Activated T-cell treated with anti-CD3 and anti-CD28 coated beads, Interleukin-2, amount 50 U/mL, for 4 hours (primary cell): ENCODE data around the gene YWHAH. TPM values are rescaled to one million over a fixed set of nuclear protein-coding genes. Genes with fewer than 3 reads are reported as not detected.

ENCODE experiments used
- ATAC-seq, 2 donors: fragments of 200-7000 bp; cut with Tn5 transposase; one replicate each; pipeline ENCODE4 v1.10.0; 2021
- DNase-seq: peaks from one replicate; pipeline ENCODE4 v3.0.0-alpha.2; 2020
- H3K27me3 Mint-ChIP-seq: one replicate; pipeline ENCODE4 v1.8.0; 2021; ENCODE audit warnings: low read depth, mixed read lengths
- H3K36me3 Mint-ChIP-seq: one replicate; pipeline ENCODE4 v1.8.0; 2022; ENCODE audit warnings: mixed read lengths; ENCODE audit not compliant: insufficient read depth
- H3K4me1 Mint-ChIP-seq: one replicate; pipeline ENCODE4 v1.8.0; 2021; ENCODE audit warnings: low read depth, mixed read lengths
- H3K4me3 Mint-ChIP-seq: one replicate; pipeline ENCODE4 v1.8.0; 2021; ENCODE audit warnings: mild to moderate bottlenecking, moderate library complexity, mixed read lengths
- H3K9me3 Mint-ChIP-seq: one replicate; pipeline ENCODE4 v1.8.0; 2021; ENCODE audit warnings: mixed read lengths
- total RNA-seq, 3 donors: library from RNA; stranded (reverse); gene quantifications; one replicate each; pipeline ENCODE4 v1.2.1, GENCODE V29; 2021

Gene YWHAH
- total RNA-seq, 3 donors from 2014 or later: 63.0 to 88.6 (median 78.1) TPM

- peaks cover 5% of the 10 kb centered on the region for H3K36me3 Mint-ChIP-seq
- DNase-seq: no peak
- H3K27me3 Mint-ChIP-seq: no peaks in the 10 kb centered on the region
- H3K4me3 Mint-ChIP-seq: no peak overlapping the region
- no peak for ATAC-seq
- H3K9me3 Mint-ChIP-seq: no peaks in the 10 kb centered on the region
- peaks cover 2% of the 10 kb centered on the region for H3K4me1 Mint-ChIP-seq
Observed at GRCh38 chr22:31912407-31912743, 32.0 kb upstream of the YWHAH start.

- Mint-ChIP-seq H3K4me1 (peaks cover 6% of the 10 kb centered on the region), H3K27me3 (no peaks in the 10 kb centered on the region), H3K36me3 (no peaks in the 10 kb centered on the region), H3K9me3 (no peaks in the 10 kb centered on the region), H3K4me3 (no peak overlapping the region)
- no peak for ATAC-seq
- no peak for DNase-seq
Observed at GRCh38 chr22:31915586-31915985, 28.7 kb upstream of the YWHAH start.

GRCh38 chr22:31917227-31917921, 27.0 kb upstream of the YWHAH start:
- peak; percentile 34 to 49 for ATAC-seq
- Mint-ChIP-seq H3K27me3 (no peaks in the 10 kb centered on the region), H3K4me3 (peak overlapping the region; percentile 20), H3K9me3 (no peaks in the 10 kb centered on the region), H3K4me1 (peaks cover 6% of the 10 kb centered on the region), H3K36me3 (no peaks in the 10 kb centered on the region)
- no peak for DNase-seq

- H3K9me3 Mint-ChIP-seq: no peaks in the 10 kb centered on the region
- H3K4me3 Mint-ChIP-seq: no peak overlapping the region
- no peaks in the 10 kb centered on the region for H3K36me3 Mint-ChIP-seq
- peaks cover 6% of the 10 kb centered on the region for H3K4me1 Mint-ChIP-seq
- no peak for ATAC-seq
- no peak for DNase-seq
- H3K27me3 Mint-ChIP-seq: peaks cover 2% of the 10 kb centered on the region
Observed at GRCh38 chr22:31919730-31920129, 24.6 kb upstream of the YWHAH start.

GRCh38 chr22:31920306-31920705, 24.0 kb upstream of the YWHAH start:
- H3K9me3 Mint-ChIP-seq: no peaks in the 10 kb centered on the region
- no peak for ATAC-seq
- no peaks in the 10 kb centered on the region for H3K36me3 Mint-ChIP-seq
- DNase-seq: no peak
- no peak overlapping the region for H3K4me3 Mint-ChIP-seq
- H3K27me3 Mint-ChIP-seq: peaks cover 8% of the 10 kb centered on the region
- H3K4me1 Mint-ChIP-seq: peaks cover 6% of the 10 kb centered on the region

GRCh38 chr22:31921106-31921505, 23.2 kb upstream of the YWHAH start:
- no peak for ATAC-seq
- peaks cover 12% of the 10 kb centered on the region for H3K27me3 Mint-ChIP-seq
- H3K36me3 Mint-ChIP-seq: no peaks in the 10 kb centered on the region
- no peak overlapping the region for H3K4me3 Mint-ChIP-seq
- H3K4me1 Mint-ChIP-seq: peaks cover 6% of the 10 kb centered on the region
- DNase-seq: no peak
- no peaks in the 10 kb centered on the region for H3K9me3 Mint-ChIP-seq

GRCh38 chr22:31922534-31922933, 21.8 kb upstream of the YWHAH start:
- DNase-seq (no peak), ATAC-seq (no peak)
- Mint-ChIP-seq H3K4me3 (no peak overlapping the region), H3K27me3 (peaks cover 12% of the 10 kb centered on the region), H3K4me1 (peaks cover 2% of the 10 kb centered on the region), H3K9me3 (no peaks in the 10 kb centered on the region), H3K36me3 (no peaks in the 10 kb centered on the region)

GRCh38 chr22:31923136-31923535, 21.2 kb upstream of the YWHAH start:
- Mint-ChIP-seq H3K4me3 (no peak overlapping the region), H3K27me3 (peaks cover 12% of the 10 kb centered on the region), H3K9me3 (no peaks in the 10 kb centered on the region), H3K4me1 (no peaks in the 10 kb centered on the region), H3K36me3 (no peaks in the 10 kb centered on the region)
- ATAC-seq (no peak), DNase-seq (no peak)

- no peaks in the 10 kb centered on the region for H3K9me3 Mint-ChIP-seq
- no peak for DNase-seq
- no peak for ATAC-seq
- no peak overlapping the region for H3K4me3 Mint-ChIP-seq
- H3K27me3 Mint-ChIP-seq: peaks cover 12% of the 10 kb centered on the region
- H3K4me1 Mint-ChIP-seq: no peaks in the 10 kb centered on the region
- no peaks in the 10 kb centered on the region for H3K36me3 Mint-ChIP-seq
Observed at GRCh38 chr22:31923747-31924146, 20.6 kb upstream of the YWHAH start.

- no peaks in the 10 kb centered on the region for H3K9me3 Mint-ChIP-seq
- ATAC-seq: no peak
- H3K4me3 Mint-ChIP-seq: no peak overlapping the region
Observed at GRCh38 chr22:31925056-31925455, 19.3 kb upstream of the YWHAH start.

GRCh38 chr22:31926024-31926423, 18.3 kb upstream of the YWHAH start:
- Mint-ChIP-seq H3K4me1 (no peaks in the 10 kb centered on the region), H3K36me3 (no peaks in the 10 kb centered on the region), H3K27me3 (peaks cover 12% of the 10 kb centered on the region), H3K4me3 (no peak overlapping the region), H3K9me3 (no peaks in the 10 kb centered on the region)
- ATAC-seq: no peak
- no peak for DNase-seq

More at GRCh38 chr22:31925056-31925455, 19.3 kb upstream of the YWHAH start:
- H3K4me1 Mint-ChIP-seq: no peaks in the 10 kb centered on the region
- H3K36me3 Mint-ChIP-seq: no peaks in the 10 kb centered on the region
- no peak for DNase-seq
- H3K27me3 Mint-ChIP-seq: peaks cover 12% of the 10 kb centered on the region

- ATAC-seq (no peak), DNase-seq (no peak)
- H3K9me3 Mint-ChIP-seq: no peaks in the 10 kb centered on the region
- no peak overlapping the region for H3K4me3 Mint-ChIP-seq
- H3K36me3 Mint-ChIP-seq: no peaks in the 10 kb centered on the region
- peaks cover 12% of the 10 kb centered on the region for H3K27me3 Mint-ChIP-seq
- no peaks in the 10 kb centered on the region for H3K4me1 Mint-ChIP-seq
Observed at GRCh38 chr22:31926969-31927368, 17.4 kb upstream of the YWHAH start.

GRCh38 chr22:31927562-31927961, 16.8 kb upstream of the YWHAH start:
- H3K9me3 Mint-ChIP-seq: no peaks in the 10 kb centered on the region
- peaks cover 12% of the 10 kb centered on the region for H3K27me3 Mint-ChIP-seq
- H3K4me1 Mint-ChIP-seq: no peaks in the 10 kb centered on the region

GRCh38 chr22:31929167-31929930, 15.0 kb upstream of the YWHAH start:
- H3K9me3 Mint-ChIP-seq: no peaks in the 10 kb centered on the region
- H3K4me1 Mint-ChIP-seq: no peaks in the 10 kb centered on the region
- no peaks in the 10 kb centered on the region for H3K36me3 Mint-ChIP-seq
- DNase-seq (no peak), ATAC-seq (no peak)
- H3K27me3 Mint-ChIP-seq: peaks cover 10% of the 10 kb centered on the region
- H3K4me3 Mint-ChIP-seq: no peak overlapping the region

More at GRCh38 chr22:31927562-31927961, 16.8 kb upstream of the YWHAH start:
- ATAC-seq: no peak
- Mint-ChIP-seq H3K4me3 (no peak overlapping the region), H3K36me3 (no peaks in the 10 kb centered on the region)
- DNase-seq: no peak

- Mint-ChIP-seq H3K36me3 (no peaks in the 10 kb centered on the region), H3K4me1 (no peaks in the 10 kb centered on the region), H3K4me3 (no peak overlapping the region), H3K9me3 (no peaks in the 10 kb centered on the region), H3K27me3 (no peaks in the 10 kb centered on the region)
- no peak for DNase-seq
- no peak for ATAC-seq
Observed at GRCh38 chr22:31932863-31933262, 11.5 kb upstream of the YWHAH start.
